ENCODE results near the gene EHMT2. TPM values are rescaled to one million over a fixed set of nuclear protein-coding genes. Genes with fewer than 3 reads are reported as not detected.
"Not testable (repeated sequence)": the region's sequence is repeated elsewhere in the genome, so short reads cannot be mapped to it uniquely, and the experiment has no call there.

Gene EHMT2
- total and polyA plus RNA-seq, 2 donors (not counting 3 experiments of a cell fraction or from before 2014, with no cell fraction given), result 53.3 to 54.3 TPM

- no peaks in the 10 kb centered on the region for H3K79me2 ChIP-seq (ENCODE audit: control insufficient read depth, insufficient read depth, low read length)
- no peak overlapping the region for H3K9ac ChIP-seq (replicated peaks; ENCODE audit: extremely low read depth, insufficient read depth, low read length)
- no peaks in the 10 kb centered on the region for H4K20me1 ChIP-seq (replicated peaks; ENCODE audit: control insufficient read depth, extremely low read depth, insufficient read depth, low read length)
- FAIRE-seq (no peak), DNase-seq (ENCODE audit: low read depth, low spot score) (no peak)
- no peaks in the 10 kb centered on the region for H3K9me1 ChIP-seq (replicated peaks; ENCODE audit: control insufficient read depth, extremely low read depth, insufficient read depth, low read length)
- H3K4me3 ChIP-seq (replicated peaks in 1 of 3; ENCODE audit: insufficient read depth in 1 of 3, low read depth in 1 of 3, low read length in 3 of 3), result no peak overlapping the region
- no peak overlapping the region for H3K27ac ChIP-seq (ENCODE audit: insufficient read depth, low read depth, low read length)
- no TSS peak for BruUV-seq (replicated peaks)
- dilution Hi-C loops (cut with MboI; ENCODE audit: extremely low pct_ligation_motif_present, low sequenced_read_pairs), result no loop called here
- CTCF ChIA-PET, result no interaction called here
- no peak overlapping the region for H3K4me2 ChIP-seq (ENCODE audit: insufficient read depth, low read length)
- TF ChIP-seq MAX (IDR thresholded peaks at IDR 0.05; ENCODE audit: insufficient read depth, insufficient read length) (no peak), MYC (IDR thresholded peaks at IDR 0.05; ENCODE audit: low read depth, low read length) (no peak), GATA2 (IDR thresholded peaks at IDR 0.05; ENCODE audit: insufficient read depth, insufficient read length, low read depth, low read length) (no peak), POLR2A (IDR thresholded peaks at IDR 0.05; ENCODE audit: low read depth, low read length) (no peak), FOS (IDR thresholded peaks at IDR 0.05; ENCODE audit: borderline replicate concordance, insufficient read depth, low read length) (no peak), EZH2 (IDR thresholded peaks at IDR 0.05; ENCODE audit: borderline replicate concordance, low read depth, low read length, severe bottlenecking) (no peak), JUN (IDR thresholded peaks at IDR 0.05; ENCODE audit: borderline replicate concordance, insufficient read depth, insufficient read length, low read depth) (no peak), CTCF (IDR thresholded peaks at IDR 0.05; ENCODE audit: extremely low read depth in 1 of 2, insufficient read depth in 1 of 2, low read depth in 1 of 2, low read length in 2 of 2) (no peak), POLR2AphosphoS5 (IDR thresholded peaks at IDR 0.05; ENCODE audit: insufficient read depth, low read depth, low read length) (no peak)
- no peak overlapping the region for H2AFZ ChIP-seq (ENCODE audit: low read depth, low read length)
- H3K9me3 ChIP-seq (replicated peaks; ENCODE audit: control insufficient read depth, insufficient read depth, low read length), result no peaks in the 10 kb centered on the region
- peaks cover under 1% of the 10 kb centered on the region in 2 experiments for H3K27me3 ChIP-seq (ENCODE audit: control insufficient read depth in 2 of 2, insufficient read depth in 2 of 2, low read length in 2 of 2)
- no peaks in the 10 kb centered on the region for H3K4me1 ChIP-seq (ENCODE audit: control insufficient read depth, extremely low read depth, insufficient read depth, low read length)
- no peaks in the 10 kb centered on the region for H3K36me3 ChIP-seq (ENCODE audit: control insufficient read depth in 2 of 2, extremely low read depth in 1 of 2, insufficient read depth in 2 of 2, low read length in 2 of 2)
- intact Hi-C loops (cut with micrococcal nuclease), result no loop called here
- POLR2A ChIA-PET, result no interaction called here
Observed at GRCh38 chr6:31933537-31933936, 36.0 kb upstream of the EHMT2 start.

- H3K4me2 ChIP-seq (ENCODE audit: insufficient read depth, low read length); POLR2A ChIA-PET; FAIRE-seq; H3K79me2 ChIP-seq (ENCODE audit: control insufficient read depth, insufficient read depth, low read length); H3K36me3 ChIP-seq (ENCODE audit: control insufficient read depth in 2 of 2, extremely low read depth in 1 of 2, insufficient read depth in 2 of 2, low read length in 2 of 2); BruUV-seq (replicated peaks); H3K4me3 ChIP-seq (replicated peaks in 1 of 3; ENCODE audit: insufficient read depth in 1 of 3, low read depth in 1 of 3, low read length in 3 of 3); H2AFZ ChIP-seq (ENCODE audit: low read depth, low read length); DNase-seq (ENCODE audit: low read depth, low spot score); H3K9me1 ChIP-seq (replicated peaks; ENCODE audit: control insufficient read depth, extremely low read depth, insufficient read depth, low read length); H3K4me1 ChIP-seq (ENCODE audit: control insufficient read depth, extremely low read depth, insufficient read depth, low read length); H3K9ac ChIP-seq (replicated peaks; ENCODE audit: extremely low read depth, insufficient read depth, low read length); H3K27ac ChIP-seq (ENCODE audit: insufficient read depth, low read depth, low read length); H3K9me3 ChIP-seq (replicated peaks; ENCODE audit: control insufficient read depth, insufficient read depth, low read length); CTCF ChIA-PET; dilution Hi-C loops (cut with MboI; ENCODE audit: extremely low pct_ligation_motif_present, low sequenced_read_pairs); intact Hi-C loops (cut with micrococcal nuclease); H4K20me1 ChIP-seq (replicated peaks; ENCODE audit: control insufficient read depth, extremely low read depth, insufficient read depth, low read length): not testable (repeated sequence)
- H3K27me3 ChIP-seq (ENCODE audit: control insufficient read depth in 2 of 2, insufficient read depth in 2 of 2, low read length in 2 of 2), result peaks cover 6 to 11% of the 10 kb centered on the region in 2 experiments
Observed at GRCh38 chr6:31932137-31932536, 34.6 kb upstream of the EHMT2 start.
